ENCODE results near the gene MEF2D. TPM values are rescaled to one million over a fixed set of nuclear protein-coding genes. Genes with fewer than 3 reads are reported as not detected.

The MEF2D gene
- total RNA-seq, 1 donor from 2014 or later: 37.8 TPM

DNA sequence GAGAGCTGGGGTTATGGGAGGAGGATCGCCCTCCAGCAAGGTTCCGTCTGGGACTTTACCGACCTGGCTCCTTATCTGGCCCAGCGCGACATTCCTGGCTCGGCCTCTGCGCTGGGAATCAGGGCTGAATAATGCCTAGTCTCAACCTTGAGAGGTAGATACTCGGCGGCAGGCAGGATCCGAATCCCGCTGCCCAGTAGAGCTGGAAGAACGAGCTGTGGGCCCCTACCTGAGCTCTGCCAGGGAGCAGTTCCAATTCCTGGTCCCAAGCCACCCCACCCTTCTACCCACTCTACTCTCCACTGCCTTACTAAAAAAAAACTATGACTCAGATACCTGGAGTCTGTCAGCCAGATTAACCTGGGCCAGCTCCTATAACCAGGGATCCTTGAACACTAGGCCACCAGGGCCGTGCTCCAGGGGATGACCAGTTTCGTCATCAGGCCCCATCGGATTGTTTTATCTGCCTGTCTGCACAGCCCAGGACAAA, 77.9 kb downstream of the MEF2D start:
- TF ChIP-seq, protein P1, sequence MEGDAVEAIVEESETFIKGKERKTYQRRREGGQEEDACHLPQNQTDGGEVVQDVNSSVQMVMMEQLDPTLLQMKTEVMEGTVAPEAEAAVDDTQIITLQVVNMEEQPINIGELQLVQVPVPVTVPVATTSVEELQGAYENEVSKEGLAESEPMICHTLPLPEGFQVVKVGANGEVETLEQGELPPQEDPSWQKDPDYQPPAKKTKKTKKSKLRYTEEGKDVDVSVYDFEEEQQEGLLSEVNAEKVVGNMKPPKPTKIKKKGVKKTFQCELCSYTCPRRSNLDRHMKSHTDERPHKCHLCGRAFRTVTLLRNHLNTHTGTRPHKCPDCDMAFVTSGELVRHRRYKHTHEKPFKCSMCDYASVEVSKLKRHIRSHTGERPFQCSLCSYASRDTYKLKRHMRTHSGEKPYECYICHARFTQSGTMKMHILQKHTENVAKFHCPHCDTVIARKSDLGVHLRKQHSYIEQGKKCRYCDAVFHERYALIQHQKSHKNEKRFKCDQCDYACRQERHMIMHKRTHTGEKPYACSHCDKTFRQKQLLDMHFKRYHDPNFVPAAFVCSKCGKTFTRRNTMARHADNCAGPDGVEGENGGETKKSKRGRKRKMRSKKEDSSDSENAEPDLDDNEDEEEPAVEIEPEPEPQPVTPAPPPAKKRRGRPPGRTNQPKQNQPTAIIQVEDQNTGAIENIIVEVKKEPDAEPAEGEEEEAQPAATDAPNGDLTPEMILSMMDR (IDR thresholded peaks at IDR 0.05; ENCODE audit: unreplicated experiment): no peak
- H3K9me3 Mint-ChIP-seq: no peaks in the 10 kb centered on the region
- no peak overlapping the region for H3K4me3 Mint-ChIP-seq
- peaks cover 98% of the 10 kb centered on the region for H3K27me3 Mint-ChIP-seq (ENCODE audit: low read depth)
- DNase-seq (ENCODE audit: low spot score in 2 of 2, unreplicated experiment in 2 of 2): no peak
- H3K4me1 Mint-ChIP-seq: peaks cover 14% of the 10 kb centered on the region
- H3K36me3 Mint-ChIP-seq: no peaks in the 10 kb centered on the region
- H3K27ac Mint-ChIP-seq: no peak overlapping the region

DNA sequence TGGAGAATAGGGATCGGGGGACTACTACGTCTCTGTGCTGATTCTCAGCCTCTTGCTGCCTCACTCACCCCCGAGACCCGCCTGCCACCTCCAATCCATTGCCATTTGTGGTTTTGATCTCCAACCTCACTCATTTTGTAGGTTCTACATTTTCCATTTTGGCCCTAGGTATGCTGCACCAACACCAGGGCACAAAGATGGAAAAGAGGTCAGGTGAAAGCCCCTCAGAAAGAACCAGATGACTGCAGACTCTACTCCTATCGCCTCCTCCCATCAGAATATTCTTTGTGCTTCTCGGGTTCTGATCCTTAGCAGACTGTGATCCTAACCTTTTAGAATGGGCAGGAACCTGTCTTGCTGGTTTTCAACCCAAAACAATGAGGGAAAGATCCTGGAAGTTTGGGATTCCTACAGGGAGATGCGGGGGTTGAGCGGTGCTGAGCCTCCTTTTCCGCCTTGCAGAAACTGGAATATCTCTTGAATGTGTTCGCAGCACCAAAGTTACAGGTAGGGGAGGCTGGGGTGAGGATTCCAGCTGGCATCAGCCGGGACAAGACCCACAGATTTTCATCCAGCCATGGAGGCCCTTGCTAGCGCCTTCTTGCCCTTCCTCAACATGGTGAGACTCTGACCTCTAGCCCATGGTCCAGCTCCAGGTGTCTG, 78.5 kb downstream of the MEF2D start:
- Mint-ChIP-seq H3K27ac (no peak overlapping the region), H3K27me3 (ENCODE audit: low read depth) (peaks cover 98% of the 10 kb centered on the region), H3K4me3 (peak overlapping the region; percentile 44), H3K4me1 (peaks cover 14% of the 10 kb centered on the region), H3K9me3 (no peaks in the 10 kb centered on the region), H3K36me3 (no peaks in the 10 kb centered on the region)
- TF ChIP-seq, protein P1 (IDR thresholded peaks at IDR 0.05; ENCODE audit: unreplicated experiment): no peak
- no peak for DNase-seq (ENCODE audit: low spot score in 2 of 2, unreplicated experiment in 2 of 2)

DNA sequence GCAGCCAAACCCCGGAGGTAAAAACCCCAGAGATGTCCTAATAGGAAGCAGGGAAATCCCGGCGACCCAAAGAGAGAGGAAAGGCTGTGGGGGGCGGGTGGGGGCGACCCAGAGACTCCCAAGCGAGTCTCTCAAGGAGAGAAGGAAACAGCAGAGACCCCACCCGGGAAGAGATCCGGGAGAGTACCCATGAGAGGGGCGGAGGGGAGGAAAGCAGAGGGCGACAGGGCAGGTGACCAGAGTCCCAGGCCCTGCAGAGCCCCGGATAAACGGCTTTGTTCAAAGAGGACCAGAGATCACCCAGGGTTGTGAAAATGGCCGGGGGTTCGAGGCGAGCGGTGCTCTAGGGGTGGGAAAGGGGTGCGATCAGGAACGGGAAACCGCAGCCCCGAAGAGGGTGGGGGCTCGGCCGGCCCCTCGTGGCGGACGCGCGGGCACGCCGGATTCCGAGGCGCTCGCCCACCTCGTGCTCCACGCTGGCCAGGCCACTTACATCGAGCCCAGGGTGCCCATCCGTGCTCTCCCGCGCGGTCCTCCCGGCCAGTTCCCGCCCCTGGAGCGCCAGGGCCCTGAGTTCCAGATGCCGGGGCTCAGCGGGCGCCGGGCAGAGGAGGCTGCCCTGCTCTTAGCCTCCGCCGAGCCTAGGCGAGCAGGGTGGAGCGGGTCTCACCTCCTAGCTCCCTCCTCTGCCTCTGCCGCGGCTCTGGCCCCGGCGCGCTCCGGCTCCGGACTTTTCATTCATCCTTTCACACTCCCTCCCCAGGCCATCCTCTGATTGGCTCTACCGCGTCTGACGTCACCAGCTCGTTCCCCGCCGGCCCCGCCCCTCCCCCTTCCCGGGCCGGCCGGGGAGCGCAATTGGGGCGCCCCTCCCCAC, 79.3 kb downstream of the MEF2D start:
- peaks cover 14% of the 10 kb centered on the region for H3K4me1 Mint-ChIP-seq
- peak overlapping the region; percentile 44 for H3K4me3 Mint-ChIP-seq
- peak; percentile 55 to 73 for DNase-seq (ENCODE audit: low spot score in 2 of 2, unreplicated experiment in 2 of 2)
- TF ChIP-seq, protein P1 (IDR thresholded peaks at IDR 0.05; ENCODE audit: unreplicated experiment): no peak
- H3K36me3 Mint-ChIP-seq: no peaks in the 10 kb centered on the region
- H3K9me3 Mint-ChIP-seq: no peaks in the 10 kb centered on the region
- peaks cover 98% of the 10 kb centered on the region for H3K27me3 Mint-ChIP-seq (ENCODE audit: low read depth)
- H3K27ac Mint-ChIP-seq: no peak overlapping the region

DNA sequence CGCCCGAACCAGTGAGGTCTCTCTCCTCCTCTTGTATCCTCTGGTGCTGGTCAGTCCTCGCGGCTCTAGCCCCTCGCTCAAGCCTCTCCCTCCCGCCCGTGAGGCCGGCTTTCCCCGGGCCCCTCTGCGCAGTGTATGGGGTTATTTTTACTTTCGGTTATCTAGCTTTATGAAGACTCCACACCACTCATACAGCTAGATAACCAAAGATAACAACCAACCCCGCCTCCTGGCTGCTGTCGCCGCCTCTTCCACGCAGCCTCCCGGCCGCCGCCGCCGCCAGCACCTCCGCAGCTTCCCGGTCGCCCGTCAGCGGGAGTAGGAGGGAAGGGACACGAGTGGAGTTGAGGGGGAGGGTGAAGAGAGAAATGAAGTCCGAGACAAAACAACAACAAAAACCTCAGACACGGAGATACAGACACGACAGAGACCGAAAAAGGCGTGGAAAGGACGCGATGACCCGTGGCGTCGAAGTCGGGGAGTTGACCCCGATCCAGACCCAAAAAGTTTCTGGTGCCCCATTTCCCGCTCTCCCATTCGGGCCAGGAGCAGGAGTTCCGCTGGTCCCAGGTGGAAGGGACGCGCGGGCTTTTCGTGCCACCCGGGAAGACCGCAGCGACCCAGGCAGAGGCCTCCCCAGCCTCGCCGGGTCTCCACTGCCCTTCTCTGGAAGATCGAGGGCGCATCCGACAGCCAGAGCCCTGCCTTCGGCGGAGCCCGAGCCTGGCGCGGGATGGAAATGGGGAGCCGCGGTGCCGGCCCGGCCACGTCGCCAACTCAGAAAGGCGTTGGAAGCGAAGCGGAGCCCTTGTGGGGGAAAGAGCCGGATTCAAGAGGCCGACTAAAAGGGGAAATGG, 80.1 kb downstream of the MEF2D start:
- peaks cover 14% of the 10 kb centered on the region for H3K4me1 Mint-ChIP-seq
- H3K4me3 Mint-ChIP-seq: peak overlapping the region; percentile 34
- H3K9me3 Mint-ChIP-seq: no peaks in the 10 kb centered on the region
- TF ChIP-seq, protein P1 (IDR thresholded peaks at IDR 0.05; ENCODE audit: unreplicated experiment): no peak
- H3K36me3 Mint-ChIP-seq: no peaks in the 10 kb centered on the region
- H3K27ac Mint-ChIP-seq: no peak overlapping the region
- H3K27me3 Mint-ChIP-seq (ENCODE audit: low read depth): peaks cover 98% of the 10 kb centered on the region
- no peak for DNase-seq (ENCODE audit: low spot score in 2 of 2, unreplicated experiment in 2 of 2)

DNA sequence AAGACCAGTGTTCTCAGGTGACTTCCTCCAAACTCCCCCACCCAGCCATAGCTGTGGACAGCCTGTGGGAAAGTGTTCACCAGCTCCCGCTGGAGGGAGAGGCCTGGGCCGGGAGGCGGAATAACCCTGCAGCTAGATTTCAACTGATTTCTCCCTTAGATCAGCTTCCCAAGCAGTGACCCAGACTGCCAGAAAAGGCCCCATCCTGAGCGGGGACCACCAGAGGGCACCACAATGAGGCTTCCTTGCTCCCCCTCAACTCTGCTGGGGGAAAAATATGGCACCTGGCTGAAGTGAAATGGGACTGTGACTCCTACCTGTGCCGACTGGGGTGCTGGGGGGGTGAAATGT, 80.7 kb downstream of the MEF2D start:
- DNase-seq (ENCODE audit: low spot score in 2 of 2, unreplicated experiment in 2 of 2): no peak
- H3K4me3 Mint-ChIP-seq: peak overlapping the region; percentile 28

More for the DNA sequence above, 80.7 kb downstream of the MEF2D start:
- H3K36me3 Mint-ChIP-seq: no peaks in the 10 kb centered on the region
- H3K4me1 Mint-ChIP-seq: peaks cover 14% of the 10 kb centered on the region
- H3K27me3 Mint-ChIP-seq (ENCODE audit: low read depth): peaks cover 95% of the 10 kb centered on the region
- no peak overlapping the region for H3K27ac Mint-ChIP-seq
- no peaks in the 10 kb centered on the region for H3K9me3 Mint-ChIP-seq
- TF ChIP-seq, protein P1 (IDR thresholded peaks at IDR 0.05; ENCODE audit: unreplicated experiment): no peak

Data from mesothelial cell of epicardium (in vitro differentiated cells).